HS-5 (cell line): Measurements from ENCODE around the gene ABI3BP.

Experiments used
- DNase-seq: peaks from one replicate; pipeline ENCODE4 v3.0.0-alpha.2; 2012; ENCODE audit warnings: low read depth

Gene ABI3BP

GRCh38 chr3:100836661-100837060 is 156.6 kb downstream of the ABI3BP start:
- DNase-seq, result no peak

- DNase-seq, result no peak
Measured at GRCh38 chr3:100834332-100834731, 158.9 kb downstream of the ABI3BP start.

DNA sequence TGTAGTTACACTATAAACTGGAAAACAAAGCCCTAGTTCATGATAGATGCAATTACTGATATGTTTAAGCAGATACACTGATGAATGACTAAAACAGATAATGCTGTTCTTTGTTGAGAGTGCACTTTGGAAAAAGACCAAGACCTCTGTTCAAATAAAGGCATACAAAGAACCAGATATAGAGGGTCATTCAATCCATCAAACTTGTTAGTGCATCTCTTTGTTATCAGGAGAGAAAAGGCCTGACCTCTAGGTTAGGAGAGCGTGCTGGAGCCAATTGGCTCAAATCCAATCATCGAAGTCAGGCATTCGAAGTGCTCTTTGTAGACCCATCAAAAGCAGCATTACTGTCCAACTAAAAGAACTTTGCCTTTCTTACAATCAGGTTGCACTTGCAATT is 159.7 kb downstream of the ABI3BP start:
- no peak for DNase-seq

DNA sequence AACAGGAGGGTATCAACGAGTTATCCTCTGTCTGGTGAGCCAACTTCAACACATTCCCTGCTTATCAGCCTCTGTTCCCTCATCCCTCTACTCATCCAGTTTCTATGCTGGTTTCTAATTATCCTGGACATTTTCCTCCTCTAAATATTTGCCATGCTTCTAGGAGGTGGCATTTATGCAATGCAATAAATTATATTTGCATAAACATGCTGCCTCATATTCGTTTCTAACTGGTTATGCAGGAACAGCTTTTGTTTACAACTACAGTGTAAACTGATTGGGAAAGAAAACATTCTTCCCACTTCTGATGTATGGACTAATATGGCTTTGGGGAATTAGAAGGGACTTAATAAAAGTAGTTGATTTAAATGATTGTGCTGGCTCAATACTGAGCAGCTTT is 161.6 kb downstream of the ABI3BP start:
- no peak for DNase-seq

GRCh38 chr3:100830931-100831330 is 162.3 kb downstream of the ABI3BP start:
- DNase-seq, result no peak

- DNase-seq, result no peak
Measured at GRCh38 chr3:100825574-100825973, 167.6 kb downstream of the ABI3BP start.

DNA sequence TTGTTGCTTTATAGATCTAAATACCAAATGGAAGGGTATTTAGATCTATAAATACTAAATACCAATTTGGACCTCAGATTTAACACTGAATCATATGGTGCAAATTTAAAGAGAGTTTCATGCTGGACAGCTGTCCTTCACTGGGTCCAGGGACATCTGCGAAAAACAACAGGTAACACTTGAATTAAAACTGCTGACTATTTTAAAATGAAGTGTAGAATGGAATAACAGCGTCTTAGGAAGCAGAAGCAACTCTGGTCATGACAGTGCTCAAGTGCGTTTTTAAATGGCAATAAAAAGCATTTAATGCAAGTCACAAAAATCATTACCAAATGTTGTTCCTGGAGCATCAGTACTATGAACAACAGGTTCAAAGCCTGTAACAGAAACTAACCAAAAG is 177.6 kb downstream of the ABI3BP start:
- DNase-seq, result no peak

DNA sequence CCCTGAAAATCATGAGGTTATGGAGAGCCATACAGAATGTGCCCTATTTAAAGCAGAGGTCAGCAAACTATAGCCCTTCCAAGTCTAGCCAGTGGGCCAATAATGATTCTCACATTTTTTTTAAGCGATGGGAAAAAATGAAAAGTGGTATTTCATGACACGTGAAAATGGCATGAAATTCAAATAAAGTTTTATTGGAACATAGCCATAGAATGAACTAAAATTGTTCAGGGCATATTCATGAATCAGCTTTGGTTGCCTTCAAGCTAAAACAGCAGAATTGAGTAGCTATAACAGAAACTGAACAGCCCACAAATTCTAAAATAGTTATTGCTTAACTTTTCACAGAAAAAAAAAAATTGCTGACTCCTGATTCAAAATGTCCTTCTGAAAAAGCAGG is 179.4 kb downstream of the ABI3BP start:
- no peak for DNase-seq

DNA sequence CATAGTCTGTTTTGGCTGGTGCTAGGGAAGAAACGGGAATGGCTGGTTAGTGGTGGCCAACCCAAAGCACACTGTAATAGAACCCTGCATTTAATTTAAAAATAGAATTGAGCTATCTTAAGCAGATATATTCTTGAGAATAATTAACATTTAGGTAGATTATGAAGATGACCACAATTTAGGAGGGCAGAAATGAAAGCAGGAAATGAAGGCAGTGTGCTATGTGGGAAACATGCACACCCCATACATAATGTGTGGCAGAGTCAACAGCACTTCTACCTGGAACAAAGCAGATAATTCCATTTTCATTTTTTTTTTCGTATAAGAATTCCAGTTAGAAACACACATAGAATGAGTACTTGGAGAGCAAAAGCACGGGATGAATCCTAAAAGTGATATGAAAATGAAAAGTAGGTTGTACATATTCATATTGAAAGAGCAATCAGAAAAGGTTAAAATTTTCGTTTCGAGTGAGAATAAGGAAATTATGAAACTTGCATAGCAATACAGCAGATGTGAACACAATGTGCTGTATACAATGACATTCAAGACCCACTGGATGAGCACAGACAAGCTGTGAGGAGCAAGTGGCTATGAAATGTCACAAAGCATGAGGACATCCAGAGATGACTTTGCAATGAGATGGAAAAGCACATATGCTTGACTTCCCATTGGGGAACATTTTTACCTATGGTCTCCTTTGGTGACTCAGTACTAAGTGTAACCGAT is 181.3 kb downstream of the ABI3BP start:
- DNase-seq, result no peak

- DNase-seq, result peak; percentile 58
Measured at GRCh38 chr3:100810671-100811070, 182.6 kb downstream of the ABI3BP start.

- DNase-seq, result no peak
Measured at GRCh38 chr3:100804631-100805030, 188.6 kb downstream of the ABI3BP start.

DNA sequence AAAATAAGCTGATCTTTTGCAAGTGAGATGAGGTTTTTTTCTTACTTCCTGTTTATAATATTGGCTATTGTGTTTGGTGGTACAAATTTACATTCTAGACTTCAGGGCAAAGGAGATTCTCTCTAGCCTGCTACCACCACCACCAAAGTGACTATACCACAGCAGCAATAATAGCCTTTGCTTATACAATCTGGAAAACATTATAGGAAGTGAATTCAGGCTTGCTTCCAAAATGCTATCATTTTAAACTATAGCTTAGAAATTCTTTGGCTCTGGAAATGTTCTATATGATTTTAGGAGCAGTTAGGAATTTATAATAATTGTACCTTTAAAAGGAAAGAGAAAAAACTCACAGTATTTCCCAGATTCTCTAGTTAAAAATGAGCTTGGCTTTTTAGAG is 189.5 kb downstream of the ABI3BP start:
- DNase-seq, result no peak

- peak; percentile 60 for DNase-seq
Measured at GRCh38 chr3:100802126-100802525, 191.1 kb downstream of the ABI3BP start.

- no peak for DNase-seq
Measured at GRCh38 chr3:100798012-100798411, 195.2 kb downstream of the ABI3BP start.

GRCh38 chr3:100796556-100796955 is 196.7 kb downstream of the ABI3BP start:
- no peak for DNase-seq

GRCh38 chr3:100789579-100789978 is 203.6 kb downstream of the ABI3BP start:
- DNase-seq, result no peak

DNA sequence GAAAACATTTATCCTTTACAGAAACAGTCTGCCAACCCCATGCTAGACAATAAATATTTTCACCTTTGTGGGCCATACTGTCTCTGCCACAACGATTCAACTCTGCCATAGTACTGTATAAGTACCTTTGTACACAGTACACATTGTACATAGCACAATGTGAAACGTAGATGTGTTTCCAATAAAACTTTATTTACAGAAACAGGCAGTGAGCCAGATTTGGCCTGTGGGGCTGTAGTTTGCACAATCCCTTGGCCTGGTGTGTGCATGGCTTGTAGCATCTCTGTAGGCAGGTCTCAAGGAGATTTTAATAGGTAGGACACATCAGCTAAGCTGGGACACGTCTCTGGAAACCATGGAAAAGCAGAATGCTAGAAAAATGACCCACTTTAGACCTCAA is 209.6 kb downstream of the ABI3BP start:
- DNase-seq, result no peak

DNA sequence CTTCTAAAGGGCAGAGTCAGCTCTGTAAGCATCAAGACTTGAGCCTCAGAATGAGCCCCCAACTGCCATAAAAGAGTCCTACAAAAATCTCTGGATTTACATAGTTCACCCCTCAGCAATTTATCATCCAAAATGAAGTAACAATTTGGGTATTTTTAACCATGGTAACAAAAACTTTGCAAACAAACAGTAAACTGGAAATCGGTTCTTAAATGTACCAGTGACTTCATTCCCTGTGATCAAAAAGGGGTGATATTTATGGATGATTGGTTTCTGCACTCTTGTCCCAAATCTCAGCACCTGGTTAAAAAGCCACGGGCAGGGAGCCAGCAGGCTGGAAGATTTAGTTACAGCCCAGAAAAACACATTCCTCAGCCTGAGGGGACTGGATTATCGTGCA is 210.3 kb downstream of the ABI3BP start:
- DNase-seq, result no peak

DNA sequence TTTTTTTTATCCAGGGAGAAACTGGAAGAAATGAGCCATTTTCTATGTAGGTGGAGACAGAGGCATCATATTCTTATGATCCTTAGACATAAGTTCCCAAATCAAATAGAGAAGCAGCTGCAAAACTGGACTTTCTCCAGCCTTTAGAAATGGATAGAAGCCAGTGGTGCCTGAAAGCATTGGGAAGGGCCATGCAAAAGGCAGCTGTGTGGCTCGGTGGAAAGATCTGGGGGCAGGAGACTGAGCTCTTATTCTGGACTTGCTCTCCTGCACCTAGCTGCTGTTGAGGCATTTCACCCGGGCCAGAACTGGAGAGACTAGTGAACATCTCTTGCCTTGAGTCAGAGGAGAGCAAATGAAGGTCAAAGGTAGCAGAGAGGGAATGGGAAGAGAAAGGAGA is 210.9 kb downstream of the ABI3BP start:
- DNase-seq, result no peak

DNA sequence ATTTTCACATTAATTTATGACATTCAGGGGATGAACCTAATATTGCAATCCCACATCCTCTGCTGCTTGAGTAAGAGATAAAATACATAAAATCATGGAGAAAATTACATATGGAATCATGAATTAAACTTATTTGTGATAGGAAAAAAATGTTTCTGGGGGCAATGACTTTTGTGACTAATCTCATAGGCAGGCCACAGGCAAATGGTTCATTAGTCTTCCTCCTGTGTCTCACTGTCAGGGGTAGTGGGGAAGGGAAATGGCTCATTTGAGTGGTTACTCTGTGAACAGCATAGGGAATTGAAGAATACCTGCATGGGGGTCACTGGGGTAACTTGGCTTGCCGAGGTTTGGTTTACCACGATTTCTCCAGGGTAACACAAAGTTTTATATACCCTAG is 211.9 kb downstream of the ABI3BP start:
- DNase-seq, result peak; percentile 85

- DNase-seq, result no peak
Measured at GRCh38 chr3:100780071-100780622, 213.1 kb downstream of the ABI3BP start.

DNA sequence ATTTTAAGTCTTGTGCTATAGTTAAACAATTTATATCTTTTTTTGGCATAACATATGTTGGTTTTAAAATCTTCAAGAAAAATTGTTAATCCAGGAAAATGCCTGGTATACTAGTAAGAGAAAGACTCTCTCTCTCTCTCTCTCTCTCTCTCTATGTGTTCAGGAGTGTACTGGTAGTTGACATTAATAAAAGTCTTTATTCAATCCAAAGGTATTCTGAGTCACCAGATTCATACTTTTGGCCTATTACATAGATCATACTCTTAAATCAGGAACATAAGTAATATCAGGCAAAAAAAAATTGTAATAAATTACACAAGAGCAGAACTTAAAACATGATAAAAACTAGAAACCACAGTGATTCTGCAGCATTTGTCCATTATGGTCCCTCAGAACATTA is 213.7 kb downstream of the ABI3BP start:
- no peak for DNase-seq

GRCh38 chr3:100777271-100777670 is 215.9 kb downstream of the ABI3BP start:
- DNase-seq, result peak; percentile 63

DNA sequence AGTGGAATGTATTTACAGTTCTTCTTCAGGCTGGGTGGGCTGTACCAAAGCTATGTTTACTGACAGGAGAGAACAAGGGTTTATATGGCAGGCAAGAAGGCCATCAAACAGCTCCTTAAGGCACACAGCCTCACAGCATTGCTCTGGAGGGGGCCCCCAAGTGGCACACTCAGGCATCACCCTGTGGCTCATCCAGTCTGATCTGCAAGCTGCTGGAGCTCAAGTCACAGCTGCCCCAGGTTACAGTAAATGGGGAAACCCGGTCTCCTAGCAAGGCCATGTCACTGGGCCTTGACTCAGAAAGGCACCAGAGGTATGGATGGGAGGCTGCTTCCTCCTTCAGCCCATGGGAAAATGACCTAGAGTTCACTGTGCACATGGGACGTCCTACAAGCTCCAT is 216.5 kb downstream of the ABI3BP start:
- DNase-seq, result no peak
